ENCODE data around the gene NOVA2. TPM values are rescaled to one million over a fixed set of nuclear protein-coding genes. Genes with fewer than 3 reads are reported as not detected.

NOVA2 gene
- total RNA-seq, 8 experiments from 2014 or later = 0.09 to 23.5 (median 11.0) TPM

DNA sequence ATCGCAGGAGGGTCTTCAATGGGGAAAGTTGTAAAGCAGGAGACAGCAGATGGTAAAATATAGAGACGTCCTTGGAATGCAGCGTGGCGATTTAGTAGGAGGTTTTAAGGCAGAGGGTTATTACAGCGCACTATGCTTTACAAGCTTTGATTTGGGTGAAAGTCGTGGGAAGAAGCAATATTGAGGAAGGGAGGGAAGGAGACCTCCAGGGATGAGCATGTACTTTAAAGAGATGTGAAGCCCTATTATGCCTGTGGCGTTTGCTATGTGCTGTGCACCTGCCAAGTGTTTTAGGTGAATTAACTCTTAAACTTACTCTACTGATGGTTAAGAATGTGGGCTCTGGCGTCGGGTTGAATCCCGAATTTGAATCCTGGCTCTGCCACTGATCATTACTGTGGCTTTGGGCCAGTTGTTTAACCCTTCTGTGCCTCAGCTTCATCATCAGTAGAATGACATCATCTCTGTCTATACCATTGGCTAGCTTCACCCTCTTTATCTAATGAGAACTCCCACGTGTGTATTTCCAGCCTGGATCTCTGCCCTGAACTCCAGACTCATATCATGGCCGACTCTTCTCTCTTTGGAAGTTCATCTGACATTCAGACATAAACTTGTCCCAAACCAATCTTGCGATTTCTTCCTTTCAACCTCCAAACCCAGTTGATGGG is 22.2 kb upstream of the NOVA2 start:
- peak overlapping the region; percentile 61 to 81 (median 65) for H3K4me3 ChIP-seq
- 0 to 80% (median 15%) methylated on average over 1 to 11 of the region's 13 CpGs; no CpG with 5 or more reads in 2 of the 10 experiments for WGBS, 10 experiments
- H3K4me1 ChIP-seq (replicated peaks in 1 of 2) = peaks cover 10 to 15% of the 10 kb centered on the region in 2 donors
- ATAC-seq (replicated peaks in 6 of 8) = peak in 1 of 8 experiments; percentile 2
- H3K27ac ChIP-seq = peak overlapping the region; percentile 48 to 52
- in situ Hi-C loops (cut with MboI; ENCODE audit: low pct_unique_long_range_greater_than_20kb in 2 of 9, low sequenced_read_pairs in 9 of 9, unreplicated experiment in 9 of 9) = no loop called here

DNA sequence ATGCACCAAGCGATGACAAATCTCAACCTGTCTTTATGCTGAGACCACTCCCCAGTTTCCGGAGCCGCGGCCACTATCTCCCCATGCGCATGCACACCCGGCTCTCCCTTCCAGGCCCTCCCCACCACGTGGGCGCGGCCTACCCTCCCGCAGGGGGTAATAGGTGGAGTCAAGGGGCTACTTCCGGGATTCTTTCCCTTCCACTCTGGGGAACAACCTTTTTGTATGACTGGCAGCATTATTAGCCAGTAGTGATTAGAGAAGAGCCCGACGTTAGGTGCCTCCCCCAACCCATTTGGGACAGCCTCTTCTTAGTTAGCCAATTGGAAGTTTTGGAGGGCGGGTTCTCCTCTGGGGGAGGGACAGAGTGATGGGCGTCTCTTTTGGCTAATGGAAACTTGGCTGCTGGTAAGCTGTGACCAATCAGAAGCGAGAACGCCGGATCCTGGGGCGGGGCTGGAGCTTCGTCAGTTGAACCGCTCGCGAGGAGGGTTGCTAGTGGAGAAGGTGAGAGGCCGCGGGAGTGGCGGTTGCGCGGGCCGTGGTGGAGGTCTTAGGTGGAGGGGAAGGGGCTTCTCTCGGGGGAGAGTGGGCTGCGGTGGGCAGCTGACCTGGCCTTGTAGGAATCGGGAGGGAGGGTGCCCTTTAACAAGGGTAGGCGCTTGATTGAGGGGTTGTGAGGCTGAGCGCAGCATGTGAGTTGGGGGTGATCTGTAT is 21.5 kb upstream of the NOVA2 start, which contains the start of gene CCDC61:
Gene CCDC61, plus strand, starts transcription at position 470 of the 717 bp plus-strand sequence. CDS start 7,552 bp downstream, outside the sequence.
- in situ Hi-C loops (cut with MboI; ENCODE audit: low pct_unique_long_range_greater_than_20kb in 2 of 9, low sequenced_read_pairs in 9 of 9, unreplicated experiment in 9 of 9) = no loop called here
- peak; percentile 86 to 97 (median 88) for ATAC-seq (replicated peaks in 6 of 8)
- 0 to 3% (median 0%) methylated on average over 3 to 17 of the region's 34 CpGs; no CpG with 5 or more reads in 1 of the 10 experiments for whole genome bisulfite sequencing, 10 experiments
- peak within 1 kb of the TSS; percentile 61 to 81 (median 65) for H3K4me3 ChIP-seq
- peaks cover 10 to 15% of the 10 kb centered on the region in 2 donors for H3K4me1 ChIP-seq (replicated peaks in 1 of 2)
- H3K27ac ChIP-seq = peak within 1 kb of the TSS; percentile 48 to 52

DNA sequence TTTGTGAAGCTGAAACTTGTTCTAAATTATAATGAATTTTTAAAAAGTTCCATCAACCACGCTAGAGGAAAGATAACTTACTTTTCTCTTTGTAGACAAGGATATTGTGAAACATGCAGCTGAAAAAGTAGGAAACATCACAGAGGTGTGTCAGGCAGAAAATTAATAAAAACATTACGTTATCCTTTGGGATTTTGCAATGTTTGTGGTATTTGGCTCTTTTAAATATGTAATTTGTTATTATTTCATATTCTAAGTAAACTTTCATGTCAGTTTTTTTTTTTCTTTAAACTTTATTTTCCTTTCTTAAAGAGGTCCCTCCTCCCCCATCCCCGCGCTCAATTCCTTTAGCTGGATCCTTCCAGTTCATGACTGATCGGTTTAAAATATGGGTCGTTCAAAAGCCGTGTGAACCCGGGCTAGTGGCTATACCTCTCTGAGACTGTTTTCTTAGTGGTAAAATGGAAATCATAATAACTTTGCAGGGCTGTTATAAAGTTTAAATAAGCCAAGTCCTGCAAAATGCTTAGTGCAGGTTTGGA is 20.9 kb upstream of the NOVA2 start:
- peak overlapping the region; percentile 36 to 45 (median 42) for H3K4me3 ChIP-seq
- in situ Hi-C loops (cut with MboI; ENCODE audit: low pct_unique_long_range_greater_than_20kb in 2 of 9, low sequenced_read_pairs in 9 of 9, unreplicated experiment in 9 of 9) = no loop called here
- peak in 7 of 8 experiments; percentile 0 to 20 (median 2) for ATAC-seq (replicated peaks in 6 of 8)
- H3K27ac ChIP-seq = no peak overlapping the region
- H3K4me1 ChIP-seq (replicated peaks in 1 of 2) = peaks cover 10 to 14% of the 10 kb centered on the region in 2 donors
- 0 to 57% (median 13%) methylated on average over 2 to 8 of the region's 8 CpGs for WGBS, 10 experiments

DNA sequence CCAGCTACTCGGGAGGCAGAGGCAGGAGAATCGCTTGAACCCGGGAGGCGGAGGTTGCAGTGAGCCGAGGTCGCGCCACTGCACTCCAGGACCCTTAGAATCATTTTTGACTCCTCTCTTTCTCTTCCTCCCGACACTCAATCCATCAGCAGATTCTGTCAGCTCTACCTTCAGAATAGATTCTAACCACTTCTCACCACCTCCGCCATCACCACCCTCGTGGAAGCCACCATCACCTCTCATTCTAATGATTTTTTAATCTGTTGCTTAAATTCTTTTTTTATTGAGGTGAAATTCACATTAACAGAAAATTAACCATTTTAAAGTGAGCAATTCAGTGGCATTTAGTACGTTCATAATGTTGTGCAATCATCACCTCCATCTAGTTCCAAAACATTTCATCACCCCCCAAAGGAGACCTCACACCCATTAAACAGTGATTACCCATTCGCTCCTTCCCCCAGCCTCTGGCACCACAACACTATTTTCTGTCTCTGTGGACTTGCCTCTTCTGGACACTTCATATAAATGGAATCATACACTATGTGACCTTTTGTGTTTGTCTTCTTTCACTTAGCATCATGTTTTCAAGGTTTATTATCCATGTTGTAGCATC is 16.6 kb upstream of the NOVA2 start:
- WGBS, 10 experiments = 32 to 89% (median 72%) methylated on average over 3 to 11 of the region's 12 CpGs
- H3K27ac ChIP-seq = no peak overlapping the region
- in situ Hi-C loops (cut with MboI; ENCODE audit: low pct_unique_long_range_greater_than_20kb in 2 of 9, low sequenced_read_pairs in 9 of 9, unreplicated experiment in 9 of 9) = no loop called here
- no peak overlapping the region for H3K4me3 ChIP-seq
- H3K4me1 ChIP-seq (replicated peaks in 1 of 2) = peaks cover 0 to 4% of the 10 kb centered on the region in 2 donors
- no peak for ATAC-seq (replicated peaks in 6 of 8)

DNA sequence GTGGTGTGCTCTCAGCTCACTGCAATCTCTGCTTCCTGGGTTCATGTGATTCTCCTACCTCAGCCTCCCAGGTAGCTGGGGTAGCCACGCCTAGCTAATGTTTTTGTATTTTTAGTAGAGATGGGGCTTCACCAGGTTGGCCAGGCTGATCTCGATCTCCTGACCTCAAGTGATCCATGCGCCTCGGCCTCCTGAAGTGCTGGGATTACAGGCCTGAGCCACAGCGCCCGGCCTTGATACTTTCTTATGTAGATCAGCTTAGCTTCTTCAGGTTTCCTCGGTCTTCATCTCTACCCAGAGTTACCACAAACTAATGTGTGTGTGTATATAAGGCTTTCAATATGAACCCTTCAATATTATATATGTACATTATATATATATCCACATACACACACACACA is 11.7 kb upstream of the NOVA2 start:
- in situ Hi-C loops (cut with MboI; ENCODE audit: low pct_unique_long_range_greater_than_20kb in 2 of 9, low sequenced_read_pairs in 9 of 9, unreplicated experiment in 9 of 9) = no loop called here
- Histone ChIP-seq H3K4me1 (replicated peaks in 1 of 2) (peaks cover 0 to 7% of the 10 kb centered on the region in 2 donors), H3K4me3 (no peak overlapping the region), H3K27ac (no peak overlapping the region)
- ATAC-seq (replicated peaks in 6 of 8) = no peak
- WGBS, 10 experiments = 40 to 89% (median 60%) methylated on average over 2 to 4 of the region's 7 CpGs; no CpG with 5 or more reads in 5 of the 10 experiments

DNA sequence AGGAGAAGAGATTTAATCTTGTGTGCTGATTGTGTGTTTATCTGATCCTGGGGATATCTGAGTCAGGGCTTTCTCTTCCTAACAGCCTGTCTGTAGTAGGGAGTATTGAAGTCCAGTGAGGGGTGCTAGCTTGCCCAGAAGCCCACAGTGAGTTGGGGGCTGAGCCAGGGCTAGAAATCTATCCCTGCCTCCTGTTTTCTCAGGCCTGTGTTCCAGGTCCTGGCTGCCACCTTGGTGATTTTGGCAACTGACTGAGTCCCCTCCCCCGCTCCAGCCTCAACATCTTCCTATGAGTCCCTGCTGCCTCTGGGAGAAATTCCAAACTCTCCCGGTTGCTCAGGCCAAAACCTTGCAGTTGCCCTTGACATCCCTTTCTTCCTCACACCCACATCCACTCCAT is 7.7 kb upstream of the NOVA2 start:
- Histone ChIP-seq H3K27ac (no peak overlapping the region), H3K4me1 (replicated peaks in 1 of 2) (peaks cover 17 to 24% of the 10 kb centered on the region in 2 donors), H3K4me3 (no peak overlapping the region)
- 0 to 80% (median 47%) methylated on average over 1 to 2 of the region's 2 CpGs; no CpG with 5 or more reads in 4 of the 10 experiments for WGBS, 10 experiments
- in situ Hi-C loops (cut with MboI; ENCODE audit: low pct_unique_long_range_greater_than_20kb in 2 of 9, low sequenced_read_pairs in 9 of 9, unreplicated experiment in 9 of 9) = no loop called here
- ATAC-seq (replicated peaks in 6 of 8) = peak in 1 of 8 experiments; percentile 38

DNA sequence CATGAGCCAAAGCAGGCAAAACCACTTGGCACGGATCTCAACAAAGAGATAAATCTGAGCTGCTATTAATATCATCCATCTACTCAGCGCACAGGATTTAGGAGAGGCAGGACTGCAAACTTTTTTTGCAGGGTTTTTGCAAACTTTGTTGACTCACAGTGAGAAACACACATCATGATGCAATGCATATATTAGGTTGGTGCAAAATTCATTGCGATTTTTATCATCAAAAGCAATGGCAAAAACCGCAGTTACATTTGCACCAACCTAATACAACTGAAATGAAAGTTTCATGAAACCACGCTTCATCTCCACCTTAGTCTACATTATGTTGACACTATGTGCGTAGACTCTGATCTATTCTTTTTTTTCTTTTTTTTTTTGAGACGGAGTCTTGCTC is 4.5 kb upstream of the NOVA2 start:
- Histone ChIP-seq H3K4me1 (replicated peaks in 1 of 2) (peaks cover 40 to 47% of the 10 kb centered on the region in 2 donors), H3K4me3 (no peak overlapping the region), H3K27ac (no peak overlapping the region)
- in situ Hi-C loops (cut with MboI; ENCODE audit: low pct_unique_long_range_greater_than_20kb in 2 of 9, low sequenced_read_pairs in 9 of 9, unreplicated experiment in 9 of 9) = no loop called here
- ATAC-seq (replicated peaks in 6 of 8) = no peak
- 57 to 100% (median 66%) methylated on average over 1 to 7 of the region's 7 CpGs; no CpG with 5 or more reads in 2 of the 10 experiments for WGBS, 10 experiments

DNA sequence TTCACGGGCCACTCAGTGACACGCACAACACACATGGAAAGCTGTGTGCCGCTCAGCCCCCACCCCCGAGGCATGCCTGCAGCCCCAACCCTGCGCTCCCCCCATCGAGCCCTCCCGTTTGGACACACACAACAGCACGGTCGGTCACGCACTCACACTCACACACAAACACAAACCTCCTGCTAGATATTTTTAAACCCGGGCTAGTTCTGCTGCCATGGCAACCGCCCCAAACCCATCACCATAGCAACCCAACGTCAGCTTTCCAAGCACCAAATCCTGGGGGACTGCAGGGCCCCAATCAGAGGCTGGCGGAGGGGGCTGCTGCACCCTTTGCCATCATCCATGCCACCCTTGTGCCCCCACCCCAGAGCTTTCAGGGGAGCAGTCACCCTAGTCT is 2.5 kb upstream of the NOVA2 start:
- peak in 5 of 8 experiments; percentile 21 to 43 (median 36) for ATAC-seq (replicated peaks in 6 of 8)
- in situ Hi-C loops (cut with MboI; ENCODE audit: low pct_unique_long_range_greater_than_20kb in 2 of 9, low sequenced_read_pairs in 9 of 9, unreplicated experiment in 9 of 9) = no loop called here
- Histone ChIP-seq H3K4me1 (replicated peaks in 1 of 2) (peaks cover 40 to 47% of the 10 kb centered on the region in 2 donors), H3K27ac (peak overlapping the region; percentile 80 to 95), H3K4me3 (peak overlapping the region in 1 of 5 donors; percentile 5)
- 18 to 25% methylated on average over 3 to 4 of the region's 14 CpGs; no CpG with 5 or more reads in 8 of the 10 experiments for WGBS, 10 experiments

DNA sequence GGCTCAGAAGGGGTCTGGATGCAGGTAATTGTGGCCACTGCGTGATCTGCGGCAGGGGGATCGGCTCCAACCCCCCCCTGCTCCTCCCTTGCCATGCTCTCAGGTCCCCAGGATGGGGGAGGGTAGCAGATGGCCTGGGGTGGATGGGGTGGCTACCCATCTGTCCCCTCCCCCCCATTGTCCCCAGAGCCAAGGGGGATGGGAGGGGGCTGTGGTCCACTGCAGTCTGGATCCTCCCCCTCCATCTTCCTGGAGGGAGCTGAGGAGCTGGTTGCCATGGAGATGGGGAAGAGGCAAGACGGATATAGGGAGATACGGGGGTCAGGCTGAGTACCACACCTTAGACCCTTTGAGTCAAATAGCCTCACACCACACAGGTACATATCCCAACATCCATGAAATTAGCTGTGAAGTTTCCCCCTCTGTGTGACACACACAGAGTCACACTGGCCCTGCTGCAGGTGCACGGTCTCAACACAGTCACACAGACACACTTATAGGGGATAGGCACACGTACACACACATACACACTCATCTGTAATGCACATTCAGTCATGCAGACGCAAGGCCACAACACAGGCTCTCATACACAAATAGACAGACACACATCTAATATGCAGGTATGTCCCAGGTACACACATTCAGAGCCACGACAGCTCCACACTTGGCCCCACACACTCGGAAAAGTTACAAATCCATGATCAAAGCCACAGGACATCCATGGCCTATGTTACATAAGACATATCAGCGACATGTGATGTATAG is 1.8 kb upstream of the NOVA2 start:
- Histone ChIP-seq H3K4me1 (replicated peaks in 1 of 2) (peaks cover 40 to 46% of the 10 kb centered on the region in 2 donors), H3K27ac (peak overlapping the region; percentile 80 to 95), H3K4me3 (peak overlapping the region in 1 of 5 donors; percentile 5)
- 50 to 100% (median 68%) methylated on average over 1 to 4 of the region's 11 CpGs; no CpG with 5 or more reads in 6 of the 10 experiments for WGBS, 10 experiments
- in situ Hi-C loops (cut with MboI; ENCODE audit: low pct_unique_long_range_greater_than_20kb in 2 of 9, low sequenced_read_pairs in 9 of 9, unreplicated experiment in 9 of 9) = no loop called here
- peak in 5 of 8 experiments; percentile 3 to 33 (median 31) for ATAC-seq (replicated peaks in 6 of 8)

DNA sequence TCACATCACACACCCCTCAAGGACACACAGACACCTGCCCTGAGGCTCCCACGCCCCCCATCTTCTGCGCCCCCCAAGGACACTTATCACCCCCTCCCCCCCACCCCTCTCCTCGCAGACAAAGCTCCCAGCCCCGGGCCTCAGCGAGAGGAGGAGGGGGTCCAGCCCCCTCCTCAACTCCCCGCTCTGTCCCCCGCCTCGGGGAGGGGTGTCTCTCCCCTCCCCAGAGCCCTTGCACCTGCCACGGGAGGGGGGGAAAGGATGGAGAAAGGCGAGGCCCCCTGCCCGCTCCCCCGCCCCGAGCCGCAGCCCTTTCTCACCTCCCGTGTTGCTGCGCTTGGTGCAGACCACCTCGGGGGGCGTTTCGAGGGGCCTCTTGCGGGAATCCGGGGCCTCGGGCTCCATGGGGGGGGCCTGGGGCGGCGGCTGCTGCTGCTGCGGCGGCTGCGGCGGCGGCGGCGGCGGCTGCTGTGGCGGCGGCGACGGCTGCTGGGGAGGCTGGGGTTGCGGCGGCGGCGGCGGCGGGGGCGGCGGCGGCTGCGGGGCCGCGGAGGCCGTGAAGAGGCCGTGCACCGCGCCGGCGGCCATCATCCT is 621 bp downstream of the NOVA2 start:
- Histone ChIP-seq H3K4me3 (peak overlapping the region; percentile 86 to 99 (median 95)), H3K4me1 (replicated peaks in 1 of 2) (peaks cover 30 to 38% of the 10 kb centered on the region in 2 donors), H3K27ac (peak overlapping the region; percentile 88 to 95)
- WGBS, 10 experiments = no CpG with 5 or more reads among the region's 54 CpGs
- in situ Hi-C loops (cut with MboI; ENCODE audit: low pct_unique_long_range_greater_than_20kb in 2 of 9, low sequenced_read_pairs in 9 of 9, unreplicated experiment in 9 of 9) = no loop called here
- peak in 3 of 8 experiments; percentile 0 to 4 (median 2) for ATAC-seq (replicated peaks in 6 of 8)

DNA sequence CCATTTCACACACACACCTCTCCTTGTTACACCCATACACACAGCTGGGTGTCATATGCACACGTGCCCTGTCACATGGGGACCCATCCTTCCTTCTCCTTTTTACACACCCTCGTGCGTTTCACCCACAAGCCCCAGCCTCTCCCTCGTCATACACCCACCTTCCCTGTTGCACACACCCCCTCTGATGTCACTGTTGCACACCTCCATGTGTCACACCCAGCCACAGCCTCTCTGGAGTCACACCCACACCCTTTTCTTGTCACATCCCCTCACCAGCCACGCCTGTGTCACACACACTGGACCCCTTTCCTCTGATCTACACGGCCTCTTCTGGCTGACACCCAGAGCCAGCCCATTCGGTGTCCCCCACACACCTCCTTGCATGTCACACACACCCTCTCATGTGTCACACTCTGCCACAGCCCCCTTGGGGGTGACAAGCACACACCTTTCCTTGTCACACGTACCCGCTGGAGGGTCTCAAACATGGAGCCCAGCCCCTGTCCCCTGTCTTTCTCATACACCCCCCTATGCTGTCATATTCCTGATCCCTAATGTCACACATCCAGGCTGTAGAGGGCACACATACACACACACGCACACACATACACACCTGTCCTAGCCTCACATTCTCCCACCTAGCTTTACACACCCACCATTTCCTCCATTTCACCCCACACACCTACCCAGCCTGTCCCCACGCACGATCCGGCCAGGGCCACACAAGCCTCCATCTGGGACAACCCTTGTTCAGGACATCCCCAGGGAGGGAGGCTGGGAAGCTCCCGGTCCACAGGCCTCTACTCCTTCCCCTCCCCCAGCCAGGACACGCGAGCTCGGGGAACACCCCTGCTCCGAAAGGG is 1.4 kb downstream of the NOVA2 start:
- Histone ChIP-seq H3K4me1 (replicated peaks in 1 of 2) (peaks cover 30 to 38% of the 10 kb centered on the region in 2 donors), H3K4me3 (peak overlapping the region; percentile 86 to 99 (median 95)), H3K27ac (peak overlapping the region; percentile 88 to 95)
- ATAC-seq (replicated peaks in 6 of 8) = peak in 7 of 8 experiments; percentile 8 to 35 (median 26)
- WGBS, 10 experiments = 0 to 44% (median 29%) methylated on average over 1 to 6 of the region's 18 CpGs; no CpG with 5 or more reads in 5 of the 10 experiments
- in situ Hi-C loops (cut with MboI; ENCODE audit: low pct_unique_long_range_greater_than_20kb in 2 of 9, low sequenced_read_pairs in 9 of 9, unreplicated experiment in 9 of 9) = no loop called here

Data from motor neuron (in vitro differentiated cells).